K562 (cell line): Measurements from ENCODE around the gene CACNA1S. TPM values are rescaled to one million over a fixed set of nuclear protein-coding genes. Genes with fewer than 3 reads are reported as not detected.

Experiments used
- AFF4 ChIP-seq: sonication (generic); formaldehyde crosslinking; IDR thresholded peaks from 2 replicates; pipeline ENCODE4 v1.8.0; 2023; ENCODE audit warnings: mild to moderate bottlenecking, missing genetic modification reagents
- ATF4 ChIP-seq: fragments of 450-650 bp; formaldehyde crosslinking; IDR thresholded peaks from 2 replicates; pipeline ENCODE4 v1.4.0; 2022; ENCODE audit warnings: mild to moderate bottlenecking, moderate library complexity
- CBFB ChIP-seq: sonication (generic); formaldehyde crosslinking; IDR thresholded peaks from 2 replicates; pipeline ENCODE4 v1.4.0; 2020; ENCODE audit warnings: mild to moderate bottlenecking, missing genetic modification reagents
- ELK3 ChIP-seq: fragments of 450-650 bp; formaldehyde crosslinking; IDR thresholded peaks from 2 replicates; pipeline ENCODE4 v1.4.0; 2020; ENCODE audit warnings: mild to moderate bottlenecking
- ETV5 ChIP-seq: sonication (generic); formaldehyde crosslinking; IDR thresholded peaks from 2 replicates; pipeline ENCODE4 v1.4.0; 2020; ENCODE audit warnings: low read depth, mild to moderate bottlenecking, missing genetic modification reagents
- HMGXB4 ChIP-seq: sonication (generic); formaldehyde crosslinking; IDR thresholded peaks from 2 replicates; pipeline ENCODE4 v1.8.1; 2023; ENCODE audit warnings: mild to moderate bottlenecking, missing genetic modification reagents
- KLF6 ChIP-seq: fragments of 250-450 bp; sonication (Bioruptor Pico); IDR thresholded peaks from 2 replicates; pipeline ENCODE4 v1.4.0; 2020; ENCODE audit warnings: mild to moderate bottlenecking, moderate library complexity, borderline replicate concordance
- PML ChIP-seq: IDR thresholded peaks from 2 replicates; pipeline ENCODE4 v1.6.1; 2012; ENCODE audit warnings: low read length, inconsistent platforms
- TAF1 ChIP-seq: IDR thresholded peaks from 2 replicates; pipeline ENCODE4 v1.6.1; 2011; ENCODE audit warnings: mild to moderate bottlenecking, low read length, moderate library complexity; ENCODE audit not compliant: insufficient read depth, control insufficient read depth, severe bottlenecking; ENCODE audit errors: extremely low read depth
- ZBTB17 ChIP-seq: fragments of 450-650 bp; formaldehyde crosslinking; IDR thresholded peaks from 2 replicates; pipeline ENCODE4 v1.4.0; 2020; ENCODE audit warnings: mild to moderate bottlenecking
- ZNF165 ChIP-seq: fragments of 250-450 bp; sonication (Bioruptor Pico); IDR thresholded peaks from 2 replicates; pipeline ENCODE4 v1.4.0; 2020; ENCODE audit warnings: borderline replicate concordance
- ZNF311 ChIP-seq: fragments of 250-450 bp; sonication (Bioruptor Pico); IDR thresholded peaks from 2 replicates; pipeline ENCODE4 v1.4.0; 2020; ENCODE audit warnings: mild to moderate bottlenecking, moderate library complexity
- ZNF830 ChIP-seq: fragments of 250-450 bp; sonication (Bioruptor Pico); IDR thresholded peaks from 2 replicates; pipeline ENCODE4 v1.5.0; 2021; ENCODE audit warnings: mild to moderate bottlenecking
- polyA plus RNA-seq, 8 experiments: library from polyadenylated mRNA; depleted of rRNA in 4 of 8; stranded (reverse) in 5 of 8; unstranded in 3 of 8; fragments of >200 nt; fragmentation: Nextera tagmentation in 2 of 8; fragmentation: Illumina TruSeq in 1 of 8; extraction: Ambion mirVana in 2 of 8; extraction: Trizol in 1 of 8; gene quantifications; 2 replicates each; pipeline versions ENCODE4 v1.2.1 to v1.2.3, GENCODE V29; 2011 to 2014; ENCODE audit warnings: inconsistent platforms in 1 of 8, missing spikeins in 1 of 8
- total RNA-seq, 7 experiments: library from RNA; depleted of rRNA in 6 of 7; stranded (reverse); fragments of >200 nt in 6 of 7; fragmentation: Illumina TruSeq in 2 of 7; extraction: Trizol in 2 of 7; gene quantifications; 2 replicates each; pipeline versions ENCODE4 v1.2.1 to v1.2.3, GENCODE V29; 2011 to 2021; ENCODE audit warnings: low replicate concordance in 1 of 7

The CACNA1S gene
- total and polyA plus RNA-seq, 9 of the 15 experiments (the other 6 are each of a cell fraction or from before 2014, with no cell fraction given): not detected

GRCh38 chr1:201153474-201154388, 41.5 kb upstream of the CACNA1S start (continued):
- TF ChIP-seq ZNF830 (CRISPR knock-in tag): no peak
- TF ChIP-seq ATF4 (CRISPR knock-in tag): no peak
- no peak for TF ChIP-seq ELK3
- peak; percentile 95 for TF ChIP-seq PML
- TF ChIP-seq ZNF311 (CRISPR knock-in tag): no peak
- TF ChIP-seq ZBTB17 (CRISPR knock-in tag): peak; percentile 32; the same call in 1 of the 2 replicates
- no peak for TF ChIP-seq KLF6 (CRISPR knock-in tag)
- no peak for TF ChIP-seq AFF4
- TF ChIP-seq TAF1: no peak
- peak; percentile 85; the same call in 1 of the 2 replicates for TF ChIP-seq ETV5 (CRISPR knock-in tag)
- TF ChIP-seq ZNF165 (CRISPR knock-in tag): no peak
- TF ChIP-seq HMGXB4 (CRISPR knock-in tag): peak; percentile 33; the same call in 1 of the 2 replicates
- TF ChIP-seq CBFB (CRISPR knock-in tag): peak; percentile 94
